NCI-H2196 treated with DMSO at 0.1 percent for 48 hours (cell line): ENCODE results near the gene GALNS.

Experiments used
- DNase-seq: peaks from one replicate; lab custom pipeline; 2025; ENCODE audit not compliant: unreplicated experiment; lab: John Stamatoyannopoulos, UW

The GALNS gene

DNA sequence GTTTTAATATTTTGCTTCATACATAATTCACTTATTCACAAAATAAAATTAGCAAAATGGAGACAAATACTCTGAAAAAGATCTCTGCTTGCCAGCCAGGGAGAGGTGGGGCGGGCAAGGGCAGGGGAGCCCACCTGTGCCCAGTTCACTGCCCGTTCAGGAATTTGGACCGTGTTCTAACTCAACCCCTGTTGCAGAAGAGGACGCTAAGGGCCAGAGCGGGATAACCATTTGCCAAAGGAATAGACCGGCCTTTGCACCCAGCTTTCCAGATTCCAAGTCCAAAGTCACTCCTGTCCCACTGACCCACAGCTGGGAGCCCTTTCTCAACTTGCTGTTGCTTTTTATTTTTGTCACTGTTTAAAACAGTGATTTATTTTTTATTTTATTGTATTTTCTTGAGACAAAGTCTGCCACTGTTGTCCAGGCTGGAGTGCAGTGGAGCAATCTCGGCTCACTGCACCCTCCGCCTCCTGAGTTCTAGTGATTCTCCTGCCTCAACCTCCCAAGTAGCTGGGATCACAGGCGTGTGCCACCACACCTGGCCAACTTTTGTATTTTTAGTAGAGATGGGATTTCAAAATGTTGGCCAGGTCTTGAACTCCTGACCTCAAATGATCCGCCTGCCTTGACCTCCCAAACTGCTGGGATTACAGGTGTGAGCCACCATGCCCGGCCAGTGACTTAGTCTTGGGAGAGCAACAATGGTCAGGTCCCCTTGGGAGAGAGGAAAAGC is 69.0 kb downstream of the GALNS start:
- DNase-seq, result no peak

GRCh38 chr16:88785106-88785924 is 71.4 kb downstream of the GALNS start, which contains the start of gene PIEZO1:
Gene PIEZO1 (minus strand): TSS chr16:88785220. CDS start chr16:88784964, 256 bp downstream.
- DNase-seq, result no peak

- no peak for DNase-seq
Observed at GRCh38 chr16:88784856-88785105, 72.0 kb downstream of the GALNS start.

- no peak for DNase-seq
Observed at GRCh38 chr16:88784074-88784855, 72.5 kb downstream of the GALNS start.

DNA sequence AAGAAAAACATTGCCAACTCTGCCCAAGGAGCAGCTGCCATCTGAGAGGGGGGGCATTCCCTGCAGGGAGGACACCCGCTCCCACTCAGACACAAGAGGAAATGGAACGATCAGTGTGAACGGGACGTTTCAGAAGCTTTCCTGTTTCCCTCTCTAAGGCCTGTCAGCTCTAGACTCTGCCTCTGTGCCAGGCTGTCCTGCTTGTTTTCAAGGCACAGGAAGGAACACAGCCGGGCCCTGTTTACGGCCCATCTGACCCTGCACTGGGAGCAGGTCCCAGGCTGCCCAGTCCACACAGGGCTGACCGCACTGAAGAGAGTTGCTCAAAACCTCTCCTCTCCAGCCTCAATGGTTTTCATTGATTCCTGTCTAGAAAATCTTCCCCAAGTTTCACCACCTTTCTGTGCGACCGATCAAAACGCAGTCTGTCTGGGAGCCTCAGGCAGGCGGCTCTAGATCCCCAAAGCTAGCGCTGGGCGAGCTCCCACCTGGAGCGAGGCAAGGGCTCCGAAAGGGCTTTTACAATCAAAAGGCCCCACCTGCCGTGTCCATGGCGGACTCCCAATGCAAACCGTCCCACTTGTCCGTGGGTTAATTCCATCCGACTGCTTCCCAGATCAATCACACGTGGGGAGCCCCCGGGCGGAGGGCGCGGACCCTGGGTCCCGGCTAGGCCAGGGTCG is 73.2 kb downstream of the GALNS start:
- no peak for DNase-seq

GRCh38 chr16:88782454-88783390 is 74.0 kb downstream of the GALNS start:
- no peak for DNase-seq

- DNase-seq, result no peak
Observed at GRCh38 chr16:88781140-88782077, 75.3 kb downstream of the GALNS start.

DNA sequence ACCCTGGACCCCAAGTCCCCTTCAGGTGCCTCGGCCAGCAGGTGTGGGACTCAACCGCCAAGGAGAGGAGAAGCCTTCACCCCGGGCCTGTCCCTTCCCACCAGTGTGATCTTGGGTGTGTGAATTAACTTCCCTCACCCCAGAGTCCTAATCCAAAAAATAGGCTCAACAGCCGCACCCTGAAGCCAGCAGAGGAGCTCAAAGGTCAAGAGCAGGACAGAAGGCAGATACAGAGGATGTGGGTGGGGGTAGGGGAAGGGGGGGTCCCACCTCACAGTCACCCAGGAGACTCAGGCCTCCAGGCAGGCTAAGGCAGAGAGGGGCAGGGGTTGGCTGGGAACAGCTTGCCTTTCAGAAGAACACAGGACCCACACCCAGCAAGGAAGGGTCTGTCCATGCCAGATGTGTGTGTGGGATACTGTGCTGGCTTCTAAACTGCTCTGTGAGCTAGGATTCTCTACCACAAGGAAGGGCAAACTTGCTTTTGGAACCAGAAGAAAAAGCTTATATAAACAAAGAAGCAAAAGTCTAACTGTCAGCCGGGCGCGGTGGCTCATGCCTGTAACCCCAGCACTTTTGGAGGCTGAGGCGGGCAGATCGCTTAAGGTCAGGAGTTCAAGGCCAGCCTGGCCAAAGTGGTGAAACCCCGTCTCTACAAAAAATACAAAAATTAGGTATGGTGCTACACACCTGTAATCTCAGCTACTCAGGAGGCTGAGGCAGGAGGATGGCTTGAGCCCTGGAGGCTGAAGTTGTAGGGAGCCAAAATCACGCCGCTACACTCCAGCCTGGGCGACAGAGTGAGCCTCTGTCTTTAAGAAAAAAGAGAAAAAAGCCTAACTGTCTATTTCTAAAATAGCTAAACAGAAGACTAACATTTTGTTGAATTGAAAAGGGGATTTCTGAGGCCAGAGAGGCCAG is 76.3 kb downstream of the GALNS start:
- no peak for DNase-seq

DNA sequence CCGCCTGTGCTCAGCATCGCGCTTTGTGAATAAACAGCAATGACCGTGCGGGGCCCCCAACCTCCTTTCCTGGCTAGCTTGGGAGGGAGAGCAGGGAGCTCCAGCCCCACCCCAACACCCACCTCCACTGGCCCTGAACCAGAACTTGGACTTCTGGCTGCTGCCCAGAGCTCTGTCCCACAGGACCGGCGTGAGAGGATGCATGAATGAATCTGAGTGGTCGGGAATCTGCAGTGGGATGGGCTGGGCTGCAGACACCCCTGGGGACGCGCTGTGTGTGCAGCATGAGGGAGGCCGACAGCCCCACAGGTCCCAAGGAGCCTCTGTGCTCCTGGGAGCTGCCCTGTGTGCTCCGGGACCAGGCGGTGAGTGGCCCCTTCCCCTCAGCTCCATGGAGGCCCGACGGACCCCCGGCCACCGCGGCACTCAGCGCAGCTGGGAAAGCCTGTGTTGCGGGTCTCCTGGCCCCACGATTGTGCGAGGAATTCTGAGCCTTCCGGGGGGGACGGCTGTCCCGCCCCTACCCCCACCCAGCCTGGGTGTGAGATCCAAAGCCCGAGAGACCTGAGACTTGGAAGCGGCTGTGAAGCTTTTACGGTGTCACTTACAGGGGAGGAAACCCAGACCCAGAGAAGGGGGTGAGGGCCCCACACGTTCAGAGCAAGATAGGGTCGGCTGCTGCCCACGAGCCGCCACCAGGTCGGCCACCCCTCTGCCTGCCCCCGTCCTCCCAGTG is 77.2 kb downstream of the GALNS start:
- no peak for DNase-seq

GRCh38 chr16:88778541-88779065 is 78.1 kb downstream of the GALNS start:
- no peak for DNase-seq

DNA sequence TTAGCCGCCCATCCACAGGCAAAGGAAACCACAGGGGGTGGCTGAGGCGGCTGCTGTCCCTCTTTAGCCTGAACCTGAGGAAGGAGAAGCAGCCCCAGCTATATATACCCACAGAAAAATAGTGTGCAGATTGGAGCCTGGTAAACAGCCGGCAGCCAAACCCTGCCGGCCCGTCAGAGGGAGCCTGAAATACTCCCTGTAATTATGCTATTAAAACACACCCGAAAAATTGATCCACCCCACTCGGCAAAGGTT is 78.5 kb downstream of the GALNS start:
- DNase-seq, result no peak

DNA sequence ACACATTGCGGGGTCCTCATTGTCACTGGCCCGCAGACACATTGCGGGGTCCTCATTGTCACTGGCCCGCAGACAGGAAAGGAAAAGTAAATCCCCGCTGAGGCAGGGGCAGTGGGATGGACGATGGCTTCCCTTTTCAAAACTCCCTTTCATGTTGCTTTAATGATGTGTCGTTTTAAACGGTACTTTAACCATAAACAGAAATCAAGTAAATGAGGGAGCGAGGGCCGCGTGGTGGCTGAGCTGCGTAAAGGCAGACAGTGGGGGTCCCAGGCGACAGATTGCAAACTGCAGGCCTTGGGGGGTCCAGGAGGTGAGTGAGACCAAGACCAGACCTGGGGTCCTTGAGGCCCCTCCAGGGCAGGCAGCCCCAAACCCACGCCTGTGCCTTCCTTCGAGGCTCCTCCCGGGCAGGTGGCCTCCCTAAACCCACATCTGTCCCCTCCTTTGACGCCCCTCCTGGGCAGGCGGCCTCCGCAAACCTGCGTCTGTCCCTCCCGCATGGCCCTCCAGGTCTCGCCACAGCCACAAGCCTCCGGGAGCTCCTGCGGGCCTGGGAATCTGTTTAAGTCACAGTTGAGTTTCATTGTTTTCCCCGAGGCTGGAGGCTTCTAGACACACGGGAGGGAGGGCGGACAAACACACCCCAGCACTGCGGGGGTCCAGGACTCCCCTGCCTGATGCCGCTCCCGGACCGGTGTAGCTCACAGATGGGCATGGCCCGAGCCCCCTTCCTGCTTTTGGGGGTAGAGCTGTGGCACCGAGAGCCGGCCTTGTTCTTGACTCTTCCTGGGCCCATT is 79.1 kb downstream of the GALNS start:
- no peak for DNase-seq

- DNase-seq, result no peak
Observed at GRCh38 chr16:88775825-88776224, 80.9 kb downstream of the GALNS start.

DNA sequence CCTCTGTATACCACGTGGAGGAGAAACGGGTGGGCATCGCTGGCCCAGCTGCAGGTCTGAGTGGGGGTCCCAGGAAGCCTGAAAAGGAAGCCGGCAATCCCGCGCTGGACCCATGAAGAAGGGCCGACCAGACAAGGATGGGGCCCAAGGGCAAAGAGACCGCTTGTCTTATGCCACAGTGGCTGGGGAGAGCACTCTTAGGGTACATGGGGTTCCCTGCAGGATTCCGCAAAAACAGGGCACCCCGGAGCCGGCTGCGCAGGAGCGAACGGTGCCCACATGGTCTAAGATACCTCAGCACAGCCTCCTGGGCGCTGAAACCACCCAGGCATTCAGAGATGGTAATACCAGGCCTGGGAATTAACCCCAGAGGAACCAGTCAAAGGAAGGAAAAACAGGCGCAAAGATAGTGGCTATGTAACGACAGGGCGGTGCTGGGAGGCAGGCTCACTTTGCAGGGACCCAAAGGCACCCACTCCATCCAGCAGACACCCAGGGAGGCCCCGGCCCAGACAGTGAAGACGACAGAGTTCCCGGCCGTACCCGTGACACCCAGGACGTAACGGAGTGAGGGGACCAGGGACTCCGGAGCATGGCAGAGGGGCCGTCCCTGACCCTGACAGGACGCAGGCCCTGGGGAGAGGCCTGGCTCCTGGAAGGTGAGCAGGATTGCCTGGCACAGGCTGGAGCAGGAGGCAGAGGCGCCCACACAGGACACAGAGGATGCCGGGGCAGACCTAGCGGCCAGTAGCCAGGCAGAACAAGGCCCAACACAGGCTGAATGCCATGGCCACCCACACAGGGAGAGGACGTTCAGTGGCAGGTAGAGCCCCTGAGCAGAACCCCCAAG is 82.0 kb downstream of the GALNS start:
- no peak for DNase-seq

DNA sequence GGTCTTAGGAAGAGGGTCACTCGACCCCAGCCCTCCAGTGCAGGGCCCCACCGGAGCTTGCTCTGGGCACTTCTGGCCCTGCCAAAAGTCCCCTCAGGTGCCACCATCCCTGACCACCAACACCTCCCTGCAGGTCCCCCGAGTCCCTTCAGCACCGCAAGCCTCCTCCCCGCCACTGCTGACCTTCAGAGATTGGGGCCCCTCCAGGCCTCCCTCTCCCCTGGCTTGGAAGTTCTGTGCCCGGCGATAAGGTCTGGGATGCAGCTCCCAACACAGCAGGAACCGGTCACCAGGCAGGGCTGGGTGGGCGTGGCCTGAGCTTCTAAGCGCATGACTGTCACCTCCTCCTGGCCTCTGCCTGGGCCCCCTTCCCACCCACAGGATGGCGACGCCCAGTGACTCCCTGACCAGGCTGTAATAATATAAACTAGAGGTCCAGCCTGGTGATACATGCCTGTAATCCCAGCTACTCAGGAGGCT is 82.9 kb downstream of the GALNS start:
- no peak for DNase-seq
